ENCODE results near the gene HIRA. TPM values are rescaled to one million over a fixed set of nuclear protein-coding genes. Genes with fewer than 3 reads are reported as not detected.

HIRA gene
- polyA plus RNA-seq, 3 donors: 1.8 to 20.7 (median 2.6) TPM

DNA sequence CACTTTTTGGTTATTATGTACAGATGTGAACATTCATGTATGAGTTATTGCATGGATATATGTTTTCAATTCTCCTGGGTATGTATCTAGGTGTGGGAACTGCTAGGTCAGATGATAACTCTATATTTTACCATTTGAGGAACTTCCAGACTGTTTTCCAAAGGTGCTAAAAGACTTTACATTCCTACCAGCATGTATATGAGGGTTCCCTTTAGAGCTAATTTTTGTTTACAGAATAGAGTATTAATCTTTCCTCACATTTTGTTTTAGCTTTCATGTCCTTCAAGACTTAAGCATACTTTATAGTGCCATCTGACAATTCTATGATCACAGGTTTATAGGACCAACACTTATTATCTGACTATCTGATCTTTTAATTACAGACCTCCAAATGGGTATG is 59.6 kb downstream of the HIRA start:
- H4K20me1 ChIP-seq (ENCODE audit: insufficient read depth, low read length): no peaks in the 10 kb centered on the region

DNA sequence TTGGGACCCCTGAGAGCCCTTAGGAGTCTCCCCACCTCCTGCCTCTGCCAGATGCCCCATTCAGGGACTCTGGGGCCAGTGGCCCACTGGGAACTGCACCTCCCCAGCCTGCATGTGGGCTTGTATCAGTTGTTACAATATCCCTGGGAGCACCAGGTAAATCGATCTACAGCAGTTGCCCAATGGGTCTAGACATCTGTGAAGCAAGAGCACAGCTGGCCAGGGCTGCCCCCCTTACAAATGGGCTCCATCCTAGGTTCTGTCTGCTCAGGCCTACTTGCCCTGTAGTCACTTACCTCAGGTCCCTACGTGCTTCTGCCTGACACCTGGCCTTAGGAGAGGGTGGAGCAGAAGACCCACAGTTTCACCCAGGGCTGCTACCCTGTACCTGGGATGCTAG is 62.7 kb downstream of the HIRA start:
- TF ChIP-seq CTCF (IDR thresholded peaks at IDR 0.05): no peak
- H3K36me3 ChIP-seq (replicated peaks in 1 of 2; ENCODE audit: control insufficient read depth in 1 of 2, insufficient read depth in 2 of 2, low read length in 2 of 2): peaks cover 80 to 97% of the 10 kb centered on the region in 2 donors
- no peak overlapping the region for H2AFZ ChIP-seq (ENCODE audit: insufficient read depth, low read depth, low read length, poor library complexity, severe bottlenecking)
- no peaks in the 10 kb centered on the region for H3K79me2 ChIP-seq (ENCODE audit: insufficient read depth, low read length)
- no peaks in the 10 kb centered on the region for H3K4me1 ChIP-seq (ENCODE audit: control insufficient read depth in 1 of 2, insufficient read depth in 2 of 2, low read length in 2 of 2)
- Mint-ChIP-seq H3K9me3 (no peaks in the 10 kb centered on the region), H3K36me3 (peaks cover 72 to 90% of the 10 kb centered on the region in 2 donors), H3K27ac (no peak overlapping the region), H3K4me1 (no peaks in the 10 kb centered on the region), H3K4me3 (no peak overlapping the region), H3K27me3 (ENCODE audit: low read depth in 3 of 3) (no peaks in the 10 kb centered on the region)
- H3K9me3 ChIP-seq (replicated peaks in 1 of 2; ENCODE audit: control insufficient read depth in 1 of 2, insufficient read depth in 1 of 2, low read length in 2 of 2): no peaks in the 10 kb centered on the region
- H3K27me3 ChIP-seq (ENCODE audit: control insufficient read depth in 2 of 2, insufficient read depth in 2 of 2, low read length in 2 of 2): no peaks in the 10 kb centered on the region
- no peak overlapping the region for H3K4me2 ChIP-seq (replicated peaks; ENCODE audit: extremely low read depth, low read length, poor library complexity, severe bottlenecking)
- H4K20me1 ChIP-seq (ENCODE audit: insufficient read depth, low read length): no peaks in the 10 kb centered on the region
- intact Hi-C loops (cut with micrococcal nuclease): no loop called here
- 94% methylated on average over 2 of the region's 2 CpGs for WGBS (ENCODE audit: insufficient coverage)
- H3K4me3 ChIP-seq (replicated peaks in 1 of 3; ENCODE audit: low read depth in 2 of 3, low read length in 3 of 3): no peak overlapping the region
- no peak overlapping the region for H3K27ac ChIP-seq (ENCODE audit: low read depth in 1 of 2, low read length in 2 of 2)
- no peak overlapping the region for H3K9ac ChIP-seq (ENCODE audit: insufficient read depth, low read length, poor library complexity, severe bottlenecking)
- DNase-seq: no peak

More for the DNA sequence above, 59.6 kb downstream of the HIRA start:
- Histone ChIP-seq H3K27ac (ENCODE audit: low read depth in 1 of 2, low read length in 2 of 2) (no peak overlapping the region), H3K79me2 (ENCODE audit: insufficient read depth, low read length) (no peaks in the 10 kb centered on the region), H3K36me3 (replicated peaks in 1 of 2; ENCODE audit: control insufficient read depth in 1 of 2, insufficient read depth in 2 of 2, low read length in 2 of 2) (peaks cover 89 to 99% of the 10 kb centered on the region in 2 donors), H3K9me3 (replicated peaks in 1 of 2; ENCODE audit: control insufficient read depth in 1 of 2, insufficient read depth in 1 of 2, low read length in 2 of 2) (no peaks in the 10 kb centered on the region), H3K4me1 (ENCODE audit: control insufficient read depth in 1 of 2, insufficient read depth in 2 of 2, low read length in 2 of 2) (no peaks in the 10 kb centered on the region), H2AFZ (ENCODE audit: insufficient read depth, low read depth, low read length, poor library complexity, severe bottlenecking) (no peak overlapping the region), H3K27me3 (ENCODE audit: control insufficient read depth in 2 of 2, insufficient read depth in 2 of 2, low read length in 2 of 2) (no peaks in the 10 kb centered on the region), H3K4me2 (replicated peaks; ENCODE audit: extremely low read depth, low read length, poor library complexity, severe bottlenecking) (no peak overlapping the region), H3K4me3 (replicated peaks in 1 of 3; ENCODE audit: low read depth in 2 of 3, low read length in 3 of 3) (no peak overlapping the region), H3K9ac (ENCODE audit: insufficient read depth, low read length, poor library complexity, severe bottlenecking) (no peak overlapping the region)
- no peak overlapping the region for H3K27ac Mint-ChIP-seq
- intact Hi-C loops (cut with micrococcal nuclease): no loop called here
- no peaks in the 10 kb centered on the region for H3K4me1 Mint-ChIP-seq
- H3K36me3 Mint-ChIP-seq: peaks cover 80 to 95% of the 10 kb centered on the region in 2 donors
- peaks cover 0 to 2% (median 0%) of the 10 kb centered on the region in 7 donors for H3K9me3 Mint-ChIP-seq
- H3K27me3 Mint-ChIP-seq (ENCODE audit: low read depth in 3 of 3): no peaks in the 10 kb centered on the region
- no peak for DNase-seq
- H3K4me3 Mint-ChIP-seq: no peak overlapping the region
- TF ChIP-seq CTCF (IDR thresholded peaks at IDR 0.05): no peak
